ENCODE data around the gene SLC25A22.

SLC25A22 gene

GRCh38 chr11:820655-821511, 22.8 kb upstream of the SLC25A22 start:
- DNase-seq: peak; percentile 81

- DNase-seq: peak; percentile 84
These were observed 22.0 kb upstream of the SLC25A22 start for GRCh38 chr11:819943-820649.

DNA sequence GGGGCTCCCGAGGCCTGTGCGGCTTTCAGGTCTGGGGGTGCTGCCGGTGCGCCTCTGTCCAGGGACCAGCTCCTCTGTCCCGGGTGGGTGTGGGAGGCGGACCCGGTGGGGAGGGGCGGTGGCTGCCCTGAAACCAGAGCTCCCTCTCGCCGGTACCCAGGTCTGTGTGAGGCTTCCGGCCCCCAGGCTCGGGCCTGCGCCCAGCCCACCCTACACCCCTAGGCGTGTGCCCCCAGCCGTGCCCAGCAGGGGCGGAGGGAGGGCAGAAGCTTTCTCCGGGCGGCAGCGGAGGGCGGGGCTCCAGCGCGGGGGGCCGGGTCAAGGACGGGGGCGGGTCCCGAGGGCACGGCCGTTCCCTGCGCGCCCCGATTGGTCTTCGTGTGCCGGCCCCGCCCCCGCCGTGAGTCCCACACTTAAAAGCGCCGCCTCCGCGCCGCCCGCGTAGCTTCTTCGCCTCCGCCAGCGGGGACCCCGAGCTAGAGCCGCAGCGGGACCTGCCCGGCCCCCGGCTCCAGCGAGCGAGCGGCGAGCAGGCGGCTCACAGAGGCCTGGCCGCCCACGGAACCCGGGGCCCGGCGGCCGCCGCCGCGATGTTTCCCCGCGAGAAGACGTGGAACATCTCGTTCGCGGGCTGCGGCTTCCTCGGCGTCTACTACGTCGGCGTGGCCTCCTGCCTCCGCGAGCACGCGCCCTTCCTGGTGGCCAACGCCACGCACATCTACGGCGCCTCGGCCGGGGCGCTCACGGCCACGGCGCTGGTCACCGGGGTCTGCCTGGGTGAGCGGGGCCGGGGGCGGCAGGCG, 21.2 kb upstream of the SLC25A22 start:
- peak; percentile 89 for DNase-seq

DNA sequence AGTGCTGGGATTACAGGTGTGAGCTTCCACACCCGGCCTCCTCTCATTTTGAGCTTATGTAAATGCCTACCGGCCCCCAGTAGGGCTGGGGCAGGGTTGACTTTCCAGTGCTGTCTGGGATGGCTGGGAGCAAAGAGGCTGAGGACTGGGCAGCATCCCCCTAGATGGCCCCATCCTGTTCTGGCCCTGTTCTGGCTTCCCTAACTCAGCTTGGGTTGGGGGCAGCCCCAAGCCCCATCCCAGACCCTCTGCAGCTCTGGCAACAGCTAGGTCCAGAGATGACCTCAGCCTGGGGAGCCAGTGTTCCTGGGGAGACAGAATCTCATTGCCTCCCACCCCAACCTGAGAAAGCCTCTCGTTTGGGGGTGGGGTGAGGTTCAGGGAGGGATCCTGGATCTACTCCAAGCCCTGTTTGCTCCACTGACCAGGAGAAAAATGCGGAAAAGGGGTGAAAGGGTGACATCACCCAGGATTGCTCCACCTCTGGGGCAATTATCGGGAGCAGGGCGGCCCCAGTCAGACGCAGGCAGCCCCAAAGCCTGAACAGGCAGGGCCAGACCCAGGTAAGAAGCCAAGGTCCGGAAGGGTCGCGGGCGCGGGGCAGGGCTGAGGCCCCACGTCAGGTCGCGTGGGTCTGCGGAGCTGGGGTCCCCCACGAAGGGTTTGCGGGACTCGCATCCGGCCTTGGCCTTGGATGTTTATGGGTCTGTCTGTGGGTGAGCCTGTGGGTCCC, 20.5 kb upstream of the SLC25A22 start, which contains the start of gene PNPLA2:
TSS of gene PNPLA2 (plus strand) at position 519 of the 733 bp plus-strand sequence. CDS start 805 bp downstream, outside the sequence.
- DNase-seq: peak; percentile 79

DNA sequence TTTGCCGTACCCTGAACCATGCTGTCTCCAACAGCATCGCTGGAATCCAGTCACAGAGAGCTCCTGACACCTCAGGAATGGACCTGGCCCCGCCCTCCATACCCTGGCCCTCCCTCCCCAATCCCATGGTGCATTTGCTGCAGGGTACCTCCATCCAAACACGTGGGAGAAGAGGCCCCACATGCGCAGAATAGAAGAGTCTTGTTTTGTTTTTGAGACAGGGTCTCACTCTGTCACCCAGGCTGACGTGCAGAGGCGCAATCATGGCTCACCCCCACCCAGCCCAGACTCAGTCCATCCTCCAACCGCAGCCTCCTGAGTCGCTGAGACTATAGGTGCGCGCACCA, 18.3 kb upstream of the SLC25A22 start:
- DNase-seq: no peak

- DNase-seq: no peak
These were observed 17.8 kb upstream of the SLC25A22 start for GRCh38 chr11:815675-816432.

- no peak for DNase-seq
These were observed 15.5 kb upstream of the SLC25A22 start for GRCh38 chr11:813456-814096.

GRCh38 chr11:813072-813455, 15.0 kb upstream of the SLC25A22 start:
- DNase-seq: no peak

GRCh38 chr11:812390-812789, 14.3 kb upstream of the SLC25A22 start:
- DNase-seq: no peak

GRCh38 chr11:811446-812245, 13.6 kb upstream of the SLC25A22 start:
- peak; percentile 42 for DNase-seq

DNA sequence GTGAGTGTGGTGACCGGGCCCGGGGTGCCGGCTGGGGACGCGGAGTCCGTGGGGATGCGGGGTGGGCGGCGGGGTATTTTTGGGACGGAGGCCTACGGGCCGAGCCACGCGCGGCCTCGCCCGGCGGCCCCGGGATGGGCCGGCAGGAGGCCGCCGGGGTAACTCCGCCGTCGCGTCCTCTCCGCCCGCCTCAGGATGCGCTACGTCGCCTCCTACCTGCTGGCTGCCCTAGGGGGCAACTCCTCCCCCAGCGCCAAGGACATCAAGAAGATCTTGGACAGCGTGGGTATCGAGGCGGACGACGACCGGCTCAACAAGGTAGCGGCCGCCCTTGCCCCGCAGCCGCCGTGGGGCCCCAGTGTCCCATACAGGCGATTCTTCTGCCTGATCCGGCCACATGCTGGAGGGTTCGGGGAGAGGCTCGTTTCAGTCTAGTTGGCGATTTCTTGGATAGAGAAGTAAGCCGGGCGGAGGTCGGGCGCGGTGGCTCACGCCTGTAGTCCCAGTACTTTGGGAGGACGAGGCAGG, 12.0 kb upstream of the SLC25A22 start:
- no peak for DNase-seq

DNA sequence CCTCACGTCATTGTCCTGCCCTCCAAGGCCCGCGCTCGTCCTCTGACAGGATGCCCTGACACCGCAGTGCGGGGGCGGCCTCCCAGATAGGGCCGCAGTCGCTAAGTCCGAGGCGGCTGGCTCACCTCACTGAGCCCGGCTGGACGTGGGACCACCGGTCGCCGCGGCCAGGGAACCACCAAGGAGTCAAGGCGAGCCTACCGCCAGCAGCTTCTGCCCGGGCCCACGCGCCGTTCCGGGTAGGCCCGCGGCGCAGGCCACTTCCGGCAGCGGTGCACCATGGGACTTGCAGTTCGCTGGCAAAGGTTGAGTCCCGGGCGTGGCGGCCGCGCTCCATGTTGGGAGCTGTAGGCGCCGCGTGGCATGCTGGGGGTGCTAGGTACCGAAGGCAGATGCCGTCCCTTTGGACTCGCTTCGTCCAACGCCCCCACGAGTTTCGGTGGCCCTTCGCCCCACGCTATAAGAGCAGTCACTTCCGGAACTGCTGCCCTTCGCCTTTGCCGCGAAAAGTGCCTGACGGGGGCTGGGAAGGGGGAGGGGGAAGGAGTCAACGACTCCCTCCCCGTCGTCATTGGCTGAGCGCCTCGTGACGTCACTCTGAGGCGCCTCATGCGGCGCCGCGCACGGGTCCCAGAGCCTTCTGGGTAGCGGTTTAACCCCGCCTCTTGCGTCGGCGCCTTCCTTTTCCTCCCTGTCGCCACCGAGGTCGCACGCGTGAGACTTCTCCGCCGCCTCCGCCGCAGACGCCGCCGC, 11.4 kb upstream of the SLC25A22 start, which contains the start of gene RPLP2:
TSS of gene RPLP2 (plus strand) at position 681 of the 753 bp plus-strand sequence. CDS start 268 bp downstream, outside the sequence.
- peak; percentile 97 for DNase-seq

DNA sequence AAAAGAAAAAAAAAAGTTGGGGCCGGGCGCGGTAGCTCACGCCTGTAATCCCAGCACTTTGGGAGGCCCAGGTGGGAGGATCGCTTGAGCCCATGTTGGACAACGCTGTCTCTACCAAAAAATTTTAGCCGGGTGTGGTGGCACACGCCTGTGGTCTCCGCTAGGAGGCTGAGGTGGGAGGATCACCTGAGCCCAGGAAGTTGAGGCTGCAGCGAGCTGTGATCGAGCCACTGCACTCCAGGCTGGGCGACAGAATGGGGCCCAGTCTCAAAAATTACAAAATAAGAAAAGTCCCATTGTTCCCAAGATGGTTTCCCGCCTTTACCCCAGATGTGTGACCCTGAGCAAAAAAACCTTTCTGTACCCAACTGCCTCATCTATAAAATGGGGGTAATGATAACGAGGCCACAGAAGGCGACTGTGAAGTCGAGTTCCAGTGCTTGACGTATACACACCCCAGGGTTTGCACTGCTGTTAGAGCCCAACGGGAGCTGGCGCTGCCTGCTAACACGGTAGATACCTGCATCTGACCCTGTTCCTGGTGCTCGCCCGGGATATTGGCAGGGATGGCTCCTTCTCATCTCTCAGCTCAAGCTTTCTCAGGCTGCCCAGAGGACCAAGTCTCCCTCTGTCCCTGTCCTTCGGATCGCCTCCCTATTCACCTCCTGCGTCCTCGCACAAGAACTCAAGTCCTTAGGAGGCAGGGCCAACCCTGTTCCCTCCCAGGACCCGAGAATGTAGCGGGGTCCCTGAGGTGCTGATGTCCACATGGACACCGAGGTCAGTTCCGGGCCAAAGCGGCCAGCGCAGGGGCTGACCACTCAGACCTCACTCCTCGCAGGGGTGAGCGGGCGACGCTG, 10.6 kb upstream of the SLC25A22 start:
- no peak for DNase-seq

DNA sequence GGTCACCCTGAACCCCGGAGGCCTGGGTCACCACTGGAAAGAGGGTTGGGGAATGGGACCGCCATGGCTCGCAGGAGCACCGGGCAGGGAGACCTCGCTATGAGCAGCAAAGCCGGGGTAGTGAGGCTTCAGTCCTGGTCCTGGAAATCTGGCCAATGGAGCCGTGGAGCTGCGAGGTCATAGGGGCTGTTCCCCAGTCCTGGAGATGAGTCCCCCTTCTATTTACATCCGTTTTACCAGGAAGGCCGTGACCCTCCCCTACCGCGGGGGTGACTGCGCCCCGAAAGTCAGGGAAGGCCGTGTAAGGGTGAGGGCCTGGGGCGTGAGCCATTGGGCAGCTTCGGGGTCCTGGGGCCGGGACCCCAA, 6.5 kb upstream of the SLC25A22 start:
- no peak for DNase-seq

GRCh38 chr11:803770-804598, 5.9 kb upstream of the SLC25A22 start:
- DNase-seq: no peak

- DNase-seq: no peak
These were observed 5.3 kb upstream of the SLC25A22 start for GRCh38 chr11:803467-803742.

GRCh38 chr11:802693-803466, 4.8 kb upstream of the SLC25A22 start:
- no peak for DNase-seq
